Lung (tissue), 12 donors: Measurements from ENCODE around the gene C15orf62. TPM values are rescaled to one million over a fixed set of nuclear protein-coding genes. Genes with fewer than 3 reads are reported as not detected.

Source experiments
- ATAC-seq: fragments of 200-7000 bp; cut with Tn5 transposase; one replicate; pipeline ENCODE4 v1.9.1; 2020; ENCODE audit warnings: moderate number of reproducible peaks; ENCODE audit not compliant: insufficient read depth, low FRiP score
- DNase-seq, 3 donors: peaks; one replicate each; pipeline ENCODE4 v3.0.0-alpha.2; 2013 to 2017
- H3K27ac ChIP-seq, 2 donors: one replicate each; pipeline ENCODE4 v1.5.1; 2013; ENCODE audit warnings: mild to moderate bottlenecking in 2 of 2, moderate library complexity in 2 of 2, control low read depth in 1 of 2, inconsistent platforms in 1 of 2, low read depth in 1 of 2, low read length in 1 of 2
- H3K27me3 ChIP-seq, 3 donors: one replicate each; pipeline ENCODE4 v1.5.1; 2013; ENCODE audit warnings: low read length in 2 of 3; ENCODE audit not compliant: control insufficient read depth in 3 of 3, insufficient read depth in 3 of 3
- H3K36me3 ChIP-seq, 4 donors: one replicate each; pipeline ENCODE4 v1.5.1; 2013; ENCODE audit warnings: low read length in 4 of 4, mild to moderate bottlenecking in 1 of 4, moderate library complexity in 1 of 4; ENCODE audit not compliant: control insufficient read depth in 4 of 4, insufficient read depth in 4 of 4
- H3K4me1 ChIP-seq, 5 donors: one replicate each; pipeline ENCODE4 v1.5.1; 2013; ENCODE audit warnings: low read length in 5 of 5, mild to moderate bottlenecking in 2 of 5, moderate library complexity in 1 of 5; ENCODE audit not compliant: control insufficient read depth in 5 of 5, insufficient read depth in 5 of 5
- H3K4me3 ChIP-seq: one replicate; pipeline ENCODE4 v1.5.1; 2013; ENCODE audit warnings: mild to moderate bottlenecking, control low read depth, moderate library complexity
- H3K9ac ChIP-seq, 2 donors: one replicate each; pipeline ENCODE4 v1.5.1; 2013; ENCODE audit warnings: low read length in 2 of 2, control low read depth in 1 of 2; ENCODE audit not compliant: insufficient read depth in 1 of 2
- H3K9me3 ChIP-seq, 4 donors: one replicate each; pipeline ENCODE4 v1.5.1; 2013; ENCODE audit warnings: low read length in 3 of 4, mild to moderate bottlenecking in 1 of 4, moderate library complexity in 1 of 4; ENCODE audit not compliant: control insufficient read depth in 4 of 4, insufficient read depth in 3 of 4
- WGBS, 2 donors: extraction: QIAGEN DNeasy Blood & Tissue Kit; methylation state at CpG; one replicate each; pipeline ENCODE4 v1.1.7; 2013; 5-methylcytosine and 5-hydroxymethylcytosine counted together
- polyA plus RNA-seq, 2 donors: library from polyadenylated mRNA; stranded (reverse); fragments of 200-250 nt; gene quantifications; one replicate each; pipeline ENCODE4 v1.2.1, GENCODE V29; 2013
- total RNA-seq, 2 donors: library from RNA; depleted of rRNA in 1 of 2; stranded (reverse); fragments of >200 nt in 1 of 2; gene quantifications; one replicate each; pipeline ENCODE4 v1.2.1, GENCODE V29; 2014 to 2021
- TF ChIP-seq, protein P1 (sequence below): IDR thresholded peaks from 2 replicates; pipeline ENCODE4 v1.5.1; 2012; ENCODE audit warnings: mild to moderate bottlenecking; ENCODE audit errors: control extremely low read depth, extremely low read depth
- donor health status: control.
- donor health status: control.
- donor health status: Bipolar disorder and iron deficiency.
- donor health status: healthy.
- donor health status: DM: yes; HTN: yes; CAD: no.

C15orf62 gene
- total and polyA plus RNA-seq, 4 donors = 0.34 to 1.5 (median 0.73) TPM

DNA sequence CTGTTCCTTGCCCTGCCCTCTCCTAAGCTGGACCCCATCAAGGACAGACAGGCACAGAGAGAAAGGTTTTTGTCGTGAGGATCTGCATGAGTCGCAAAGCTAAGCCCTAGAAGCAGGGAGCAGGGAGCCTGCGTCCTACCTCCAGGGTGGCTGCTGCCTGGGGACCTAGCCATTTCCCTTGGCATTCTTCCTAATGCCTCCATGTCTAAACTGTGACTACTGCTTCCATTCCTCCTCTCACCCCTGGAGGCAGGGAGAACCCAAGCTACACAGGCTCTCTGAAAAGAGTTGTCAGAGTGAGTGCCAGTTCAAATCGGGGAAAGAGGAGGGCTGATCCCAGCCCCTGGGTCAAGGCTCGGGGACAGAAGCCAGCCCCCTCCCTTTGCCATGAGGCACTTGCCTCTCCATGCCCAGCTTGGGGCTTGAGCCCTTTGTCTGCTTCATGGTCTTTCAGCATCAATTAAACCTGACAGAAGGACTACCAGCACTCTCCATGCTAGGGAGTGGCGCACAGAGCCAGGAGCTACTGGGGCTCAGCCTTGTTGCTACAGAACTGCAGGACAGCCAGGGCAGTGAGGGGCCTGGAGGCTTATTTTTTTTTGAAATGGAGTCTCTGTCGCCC, 3.5 kb upstream of the C15orf62 start:
- Histone ChIP-seq H3K4me3 (no peak overlapping the region), H3K9ac (no peak overlapping the region), H3K9me3 (no peaks in the 10 kb centered on the region), H3K27ac (no peak overlapping the region), H3K36me3 (peaks cover 0 to 18% (median 3%) of the 10 kb centered on the region in 4 donors), H3K27me3 (no peaks in the 10 kb centered on the region), H3K4me1 (peaks cover 0 to 31% (median 0%) of the 10 kb centered on the region in 5 donors)
- DNase-seq = no peak
- TF ChIP-seq, protein P1, sequence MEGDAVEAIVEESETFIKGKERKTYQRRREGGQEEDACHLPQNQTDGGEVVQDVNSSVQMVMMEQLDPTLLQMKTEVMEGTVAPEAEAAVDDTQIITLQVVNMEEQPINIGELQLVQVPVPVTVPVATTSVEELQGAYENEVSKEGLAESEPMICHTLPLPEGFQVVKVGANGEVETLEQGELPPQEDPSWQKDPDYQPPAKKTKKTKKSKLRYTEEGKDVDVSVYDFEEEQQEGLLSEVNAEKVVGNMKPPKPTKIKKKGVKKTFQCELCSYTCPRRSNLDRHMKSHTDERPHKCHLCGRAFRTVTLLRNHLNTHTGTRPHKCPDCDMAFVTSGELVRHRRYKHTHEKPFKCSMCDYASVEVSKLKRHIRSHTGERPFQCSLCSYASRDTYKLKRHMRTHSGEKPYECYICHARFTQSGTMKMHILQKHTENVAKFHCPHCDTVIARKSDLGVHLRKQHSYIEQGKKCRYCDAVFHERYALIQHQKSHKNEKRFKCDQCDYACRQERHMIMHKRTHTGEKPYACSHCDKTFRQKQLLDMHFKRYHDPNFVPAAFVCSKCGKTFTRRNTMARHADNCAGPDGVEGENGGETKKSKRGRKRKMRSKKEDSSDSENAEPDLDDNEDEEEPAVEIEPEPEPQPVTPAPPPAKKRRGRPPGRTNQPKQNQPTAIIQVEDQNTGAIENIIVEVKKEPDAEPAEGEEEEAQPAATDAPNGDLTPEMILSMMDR = no peak
- whole genome bisulfite sequencing, 2 donors = 85 to 94% methylated on average over 7 of the region's 7 CpGs
- no peak for ATAC-seq

DNA sequence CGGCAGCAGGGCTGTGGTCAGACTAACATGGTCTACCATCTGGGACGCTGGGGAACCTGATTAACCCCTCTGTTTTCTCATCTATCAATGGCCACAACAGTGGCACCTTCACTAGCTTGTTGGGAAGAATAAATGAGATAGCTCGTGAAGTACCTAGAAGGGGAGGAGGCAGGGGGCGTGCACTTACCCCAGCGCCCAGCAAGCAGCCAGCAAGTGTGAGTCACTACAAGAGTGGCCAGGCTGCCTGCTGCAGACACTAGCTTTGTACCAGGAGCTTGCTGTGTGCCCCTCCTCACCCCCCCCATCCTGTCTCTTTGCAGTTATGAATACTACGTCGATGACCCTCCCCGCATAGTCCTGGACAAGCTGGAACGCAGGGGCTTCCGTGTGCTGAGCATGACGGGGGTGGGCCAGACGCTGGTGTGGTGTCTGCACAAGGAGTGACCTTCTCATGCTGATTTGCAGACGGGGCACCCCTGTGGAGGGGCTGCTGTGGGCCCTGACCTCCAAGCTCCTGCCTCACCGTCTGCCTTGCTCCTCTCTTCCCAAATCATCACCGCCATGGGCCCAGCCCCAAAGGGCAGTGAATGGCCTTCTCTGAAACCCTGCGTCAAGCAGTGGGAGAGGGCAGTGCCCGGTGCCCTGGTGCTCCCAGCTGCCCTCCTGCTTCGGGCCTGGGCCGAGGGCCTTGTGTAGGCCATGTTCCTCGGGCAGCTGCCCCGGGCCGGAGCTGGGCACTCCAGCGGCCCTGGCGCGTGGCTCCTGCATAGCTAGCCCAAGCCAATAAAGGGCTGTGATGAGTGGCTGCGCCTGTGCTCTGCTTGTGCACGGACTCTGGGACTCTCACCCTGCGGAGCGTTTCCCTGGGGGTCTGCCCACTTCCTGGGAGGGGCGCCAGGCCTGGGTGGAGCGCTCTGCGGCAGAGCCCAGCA, 2.6 kb upstream of the C15orf62 start:
- TF ChIP-seq, protein P1 = no peak
- 92 to 95% methylated on average over 32 of the region's 32 CpGs for WGBS, 2 donors
- DNase-seq (no peak), ATAC-seq (no peak)
- Histone ChIP-seq H3K36me3 (peaks cover 2 to 19% (median 5%) of the 10 kb centered on the region in 4 donors), H3K27me3 (no peaks in the 10 kb centered on the region), H3K4me1 (peaks cover 0 to 31% (median 0%) of the 10 kb centered on the region in 5 donors), H3K27ac (no peak overlapping the region), H3K4me3 (no peak overlapping the region), H3K9me3 (no peaks in the 10 kb centered on the region), H3K9ac (no peak overlapping the region)

DNA sequence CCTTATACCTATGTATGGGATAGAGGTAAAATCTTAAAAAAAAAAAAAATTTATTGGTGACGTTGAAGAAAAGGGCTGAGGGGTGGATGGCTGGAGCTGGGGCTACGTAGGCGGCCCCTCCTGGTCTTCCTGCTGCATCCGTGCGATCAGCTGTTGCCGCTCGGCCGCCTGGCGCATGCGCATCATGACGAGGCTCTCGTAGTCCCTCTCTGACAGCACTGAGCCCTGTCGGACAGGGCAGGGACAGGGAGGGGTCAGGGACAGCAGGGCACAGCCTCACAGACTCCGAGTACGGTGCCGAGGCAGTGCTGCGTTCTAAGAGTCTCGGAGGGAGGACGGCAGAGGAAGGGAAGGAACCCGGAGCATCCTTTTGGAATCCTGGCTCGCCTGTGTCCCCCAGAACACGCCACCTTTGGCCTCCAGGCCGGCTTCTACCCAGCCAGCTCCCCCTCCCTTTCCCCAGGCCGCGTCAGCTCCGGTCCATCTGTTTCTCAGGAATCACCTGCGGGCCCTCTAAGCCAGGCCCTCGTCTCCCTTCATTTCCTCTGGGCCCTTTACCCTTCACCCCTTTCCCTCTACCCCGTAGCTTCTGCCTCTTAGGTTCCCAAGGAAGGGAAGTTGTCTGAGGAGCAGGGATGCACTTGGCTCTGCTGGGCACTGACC, 1.8 kb upstream of the C15orf62 start:
- ATAC-seq (no peak), DNase-seq (no peak)
- no peak overlapping the region for H3K9ac ChIP-seq
- H3K4me1 ChIP-seq = peaks cover 0 to 25% (median 0%) of the 10 kb centered on the region in 5 donors
- no peaks in the 10 kb centered on the region for H3K27me3 ChIP-seq
- H3K36me3 ChIP-seq = peaks cover 2 to 22% (median 7%) of the 10 kb centered on the region in 4 donors
- no peak overlapping the region for H3K4me3 ChIP-seq
- 92 to 95% methylated on average over 29 of the region's 29 CpGs for WGBS, 2 donors
- no peaks in the 10 kb centered on the region for H3K9me3 ChIP-seq
- H3K27ac ChIP-seq = no peak overlapping the region
- TF ChIP-seq, protein P1 = no peak
